ENCODE data around the gene ARHGEF6. TPM values are rescaled to one million over a fixed set of nuclear protein-coding genes. Genes with fewer than 3 reads are reported as not detected.

The ARHGEF6 gene
- total and polyA plus RNA-seq, 4 donors: 4.9 to 22.4 (median 15.5) TPM

GRCh38 chrX:136647677-136648360 is 132.9 kb downstream of the ARHGEF6 start, which contains the start of gene CD40LG:
CD40LG (plus strand) TSS chrX:136648158; CDS start chrX:136648249, 91 bp downstream.
- no peak for DNase-seq
- no peak for ATAC-seq (ENCODE audit: insufficient read depth, low FRiP score)
- Histone ChIP-seq H3K9ac (ENCODE audit: insufficient read depth in 1 of 2, low read length in 2 of 2) (no peak within 1 kb of the TSS), H3K9me3 (ENCODE audit: control insufficient read depth in 4 of 4, insufficient read depth in 3 of 4, low read length in 3 of 4) (no peaks in the 10 kb centered on the region), H3K27ac (ENCODE audit: low read depth in 1 of 2, low read length in 1 of 2) (no peak within 1 kb of the TSS), H3K4me1 (ENCODE audit: control insufficient read depth in 5 of 5, insufficient read depth in 5 of 5, low read length in 5 of 5) (no peaks in the 10 kb centered on the region), H3K36me3 (ENCODE audit: control insufficient read depth in 4 of 4, insufficient read depth in 4 of 4, low read length in 4 of 4) (no peaks in the 10 kb centered on the region), H3K27me3 (ENCODE audit: control insufficient read depth in 3 of 3, insufficient read depth in 3 of 3, low read length in 2 of 3) (peaks cover 0 to 5% (median 2%) of the 10 kb centered on the region in 3 donors), H3K4me3 (no peak within 1 kb of the TSS)
- TF ChIP-seq, protein P1, sequence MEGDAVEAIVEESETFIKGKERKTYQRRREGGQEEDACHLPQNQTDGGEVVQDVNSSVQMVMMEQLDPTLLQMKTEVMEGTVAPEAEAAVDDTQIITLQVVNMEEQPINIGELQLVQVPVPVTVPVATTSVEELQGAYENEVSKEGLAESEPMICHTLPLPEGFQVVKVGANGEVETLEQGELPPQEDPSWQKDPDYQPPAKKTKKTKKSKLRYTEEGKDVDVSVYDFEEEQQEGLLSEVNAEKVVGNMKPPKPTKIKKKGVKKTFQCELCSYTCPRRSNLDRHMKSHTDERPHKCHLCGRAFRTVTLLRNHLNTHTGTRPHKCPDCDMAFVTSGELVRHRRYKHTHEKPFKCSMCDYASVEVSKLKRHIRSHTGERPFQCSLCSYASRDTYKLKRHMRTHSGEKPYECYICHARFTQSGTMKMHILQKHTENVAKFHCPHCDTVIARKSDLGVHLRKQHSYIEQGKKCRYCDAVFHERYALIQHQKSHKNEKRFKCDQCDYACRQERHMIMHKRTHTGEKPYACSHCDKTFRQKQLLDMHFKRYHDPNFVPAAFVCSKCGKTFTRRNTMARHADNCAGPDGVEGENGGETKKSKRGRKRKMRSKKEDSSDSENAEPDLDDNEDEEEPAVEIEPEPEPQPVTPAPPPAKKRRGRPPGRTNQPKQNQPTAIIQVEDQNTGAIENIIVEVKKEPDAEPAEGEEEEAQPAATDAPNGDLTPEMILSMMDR (IDR thresholded peaks at IDR 0.05; ENCODE audit: control extremely low read depth, extremely low read depth): no peak
- WGBS, 2 donors: 77 to 80% methylated on average over 10 of the region's 10 CpGs

GRCh38 chrX:136646602-136647239 is 134.0 kb downstream of the ARHGEF6 start:
- Histone ChIP-seq H3K36me3 (ENCODE audit: control insufficient read depth in 4 of 4, insufficient read depth in 4 of 4, low read length in 4 of 4) (no peaks in the 10 kb centered on the region), H3K9ac (ENCODE audit: insufficient read depth in 1 of 2, low read length in 2 of 2) (no peak overlapping the region), H3K27ac (ENCODE audit: low read depth in 1 of 2, low read length in 1 of 2) (no peak overlapping the region), H3K4me3 (no peak overlapping the region), H3K4me1 (ENCODE audit: control insufficient read depth in 5 of 5, insufficient read depth in 5 of 5, low read length in 5 of 5) (no peaks in the 10 kb centered on the region), H3K27me3 (ENCODE audit: control insufficient read depth in 3 of 3, insufficient read depth in 3 of 3, low read length in 2 of 3) (peaks cover 0 to 9% (median 7%) of the 10 kb centered on the region in 3 donors), H3K9me3 (ENCODE audit: control insufficient read depth in 4 of 4, insufficient read depth in 3 of 4, low read length in 3 of 4) (no peaks in the 10 kb centered on the region)
- no peak for ATAC-seq (ENCODE audit: insufficient read depth, low FRiP score)
- no peak for DNase-seq
- TF ChIP-seq, protein P1 (IDR thresholded peaks at IDR 0.05; ENCODE audit: control extremely low read depth, extremely low read depth): no peak
- 59 to 91% methylated on average over 5 of the region's 5 CpGs for WGBS, 2 donors

DNA sequence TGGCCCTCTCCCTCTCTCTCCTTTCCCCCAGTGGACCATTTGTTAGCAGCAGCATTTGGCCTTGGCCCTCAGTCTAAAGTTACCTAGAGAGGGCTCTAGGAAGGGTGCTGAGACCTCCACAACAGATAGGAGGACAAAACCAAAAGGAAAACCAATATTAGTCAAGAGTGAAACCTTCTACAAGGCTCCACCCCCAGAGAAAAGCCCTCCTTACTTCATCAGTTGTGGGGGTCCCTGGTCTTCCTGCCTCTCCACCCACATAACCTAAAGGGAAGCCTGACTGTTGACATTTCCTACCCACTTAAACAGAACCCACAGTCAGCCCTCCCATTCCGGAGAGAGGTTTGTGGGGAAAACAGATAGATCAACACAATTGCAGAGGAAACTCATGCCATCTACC is 137.5 kb downstream of the ARHGEF6 start:
- no peaks in the 10 kb centered on the region for H3K4me1 ChIP-seq (ENCODE audit: control insufficient read depth in 5 of 5, insufficient read depth in 5 of 5, low read length in 5 of 5)

More for the DNA sequence above, 137.5 kb downstream of the ARHGEF6 start:
- no peak for DNase-seq
- TF ChIP-seq, protein P1 (IDR thresholded peaks at IDR 0.05; ENCODE audit: control extremely low read depth, extremely low read depth): no peak
- no peak for ATAC-seq (ENCODE audit: insufficient read depth, low FRiP score)
- no peak overlapping the region for H3K4me3 ChIP-seq
- no peaks in the 10 kb centered on the region for H3K36me3 ChIP-seq (ENCODE audit: control insufficient read depth in 4 of 4, insufficient read depth in 4 of 4, low read length in 4 of 4)
- H3K27ac ChIP-seq (ENCODE audit: low read depth in 1 of 2, low read length in 1 of 2): no peak overlapping the region
- H3K27me3 ChIP-seq (ENCODE audit: control insufficient read depth in 3 of 3, insufficient read depth in 3 of 3, low read length in 2 of 3): peaks cover 0 to 12% (median 6%) of the 10 kb centered on the region in 3 donors
- no peaks in the 10 kb centered on the region for H3K9me3 ChIP-seq (ENCODE audit: control insufficient read depth in 4 of 4, insufficient read depth in 3 of 4, low read length in 3 of 4)
- 17 to 57% methylated on average over 1 of the region's 1 CpG for WGBS, 2 donors
- H3K9ac ChIP-seq (ENCODE audit: insufficient read depth in 1 of 2, low read length in 2 of 2): no peak overlapping the region

Data from lung (tissue), 12 donors.